Hematopoietic multipotent progenitor cell treated with erythropoietin and hydrocortisone succinate and interleukin-3 and kit ligand, for 4 days (in vitro differentiated cells): ENCODE results near the gene TWNK.

Experiments used
- DNase-seq: peaks from one replicate; pipeline ENCODE4 v3.0.0-alpha.2; 2015

Gene TWNK

DNA sequence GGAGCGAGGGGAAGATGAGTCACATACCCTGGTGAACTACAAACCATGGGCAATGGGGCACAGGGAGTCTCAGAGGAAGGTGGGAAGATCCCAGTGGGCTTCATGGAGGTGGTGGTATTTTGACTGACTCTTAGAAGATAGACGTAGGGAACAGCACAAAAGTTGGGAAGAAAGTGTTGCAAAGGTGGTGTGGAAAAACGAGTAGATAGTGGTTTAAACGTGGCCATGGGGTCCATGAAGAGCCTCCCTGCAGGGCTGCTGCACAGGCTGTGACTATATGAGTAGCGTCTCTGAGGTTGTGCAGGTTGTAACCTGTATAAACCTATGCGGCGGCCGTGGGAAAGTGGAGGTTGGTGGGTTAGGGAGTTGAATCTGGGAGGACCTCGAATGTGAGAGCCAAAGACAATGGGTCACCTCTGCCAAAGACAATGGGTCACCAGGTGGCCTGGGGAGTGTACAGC lies 26.1 kb downstream of the TWNK start:
- no peak for DNase-seq

DNA sequence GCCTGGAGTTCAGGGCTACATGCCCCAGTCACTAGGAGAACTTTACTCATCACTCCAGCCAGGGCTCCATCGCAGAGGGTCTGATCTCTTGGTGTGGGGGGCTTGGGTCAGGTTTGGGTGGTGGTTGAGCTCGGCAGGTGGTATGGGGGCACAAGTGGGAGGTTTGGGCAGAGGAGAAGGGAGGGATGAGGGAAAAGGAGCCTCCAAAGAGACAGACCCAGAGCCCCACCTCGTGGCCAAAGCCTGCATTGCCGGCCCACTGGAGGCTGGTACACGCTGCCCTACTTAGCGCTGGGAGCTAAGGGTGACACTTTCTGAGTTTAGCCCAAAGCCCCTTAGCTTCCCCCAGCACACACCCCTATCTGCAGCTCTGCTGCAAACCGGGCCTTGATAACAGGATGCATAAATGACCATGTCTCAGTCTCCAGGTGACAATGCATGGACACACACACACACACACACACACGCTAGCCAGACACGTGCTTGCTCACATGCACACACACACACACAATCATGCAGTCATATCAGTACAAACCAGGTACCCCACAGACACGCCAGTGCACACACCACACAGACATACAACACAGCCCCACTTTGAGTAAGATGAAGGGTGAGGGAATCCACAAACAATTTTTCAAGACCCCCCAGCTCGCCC lies 27.0 kb downstream of the TWNK start:
- peak; percentile 85 for DNase-seq

DNA sequence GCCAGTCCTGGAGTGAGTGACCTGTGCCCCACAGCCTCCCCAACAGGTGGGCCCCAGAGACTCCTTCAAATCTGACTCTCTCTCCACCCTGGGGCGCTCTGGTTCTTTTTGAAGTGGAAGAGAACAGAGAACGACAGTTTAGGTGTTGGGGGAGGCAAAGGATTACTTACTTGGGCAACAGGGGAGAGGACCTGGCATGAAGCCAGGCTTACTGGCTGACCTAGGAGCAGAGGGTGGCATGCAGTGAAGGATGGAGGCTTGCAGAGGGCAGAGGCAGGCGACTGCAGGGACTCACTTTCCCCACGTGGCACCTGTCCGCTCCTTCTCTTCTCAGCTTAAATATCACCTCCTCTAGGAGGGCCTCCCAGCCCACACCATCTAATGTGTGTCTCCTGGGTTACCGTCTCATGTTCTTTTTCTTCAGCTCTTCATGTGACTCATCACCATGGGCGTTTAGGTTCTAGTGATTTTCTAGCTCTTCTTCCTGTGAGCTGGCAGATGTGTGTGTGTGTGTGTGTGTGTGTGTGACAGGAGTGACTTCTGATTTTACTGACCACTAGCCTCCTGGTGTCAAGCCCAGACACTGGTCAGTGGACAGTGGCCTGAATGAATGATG lies 27.7 kb downstream of the TWNK start:
- DNase-seq: peak; percentile 35

DNA sequence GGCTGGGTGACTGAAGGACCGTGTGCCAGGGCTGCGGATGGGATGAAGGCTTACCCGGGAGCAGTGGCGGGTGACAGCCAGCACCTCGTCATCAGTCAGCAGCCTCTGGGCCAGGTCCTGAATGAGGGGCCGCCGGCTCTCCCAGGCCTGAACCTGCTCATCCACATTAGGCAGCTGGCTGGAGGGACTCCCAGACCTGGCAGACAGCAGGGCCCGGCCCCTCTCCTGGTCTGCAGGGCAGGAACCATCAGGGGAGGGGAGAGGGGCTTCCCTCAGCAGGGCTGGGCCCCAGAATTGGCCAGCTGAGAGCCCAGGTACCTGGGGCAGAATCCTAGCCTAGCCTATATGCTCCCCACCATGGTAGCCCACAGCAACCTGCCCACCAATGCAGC lies 28.2 kb downstream of the TWNK start:
- no peak for DNase-seq

DNA sequence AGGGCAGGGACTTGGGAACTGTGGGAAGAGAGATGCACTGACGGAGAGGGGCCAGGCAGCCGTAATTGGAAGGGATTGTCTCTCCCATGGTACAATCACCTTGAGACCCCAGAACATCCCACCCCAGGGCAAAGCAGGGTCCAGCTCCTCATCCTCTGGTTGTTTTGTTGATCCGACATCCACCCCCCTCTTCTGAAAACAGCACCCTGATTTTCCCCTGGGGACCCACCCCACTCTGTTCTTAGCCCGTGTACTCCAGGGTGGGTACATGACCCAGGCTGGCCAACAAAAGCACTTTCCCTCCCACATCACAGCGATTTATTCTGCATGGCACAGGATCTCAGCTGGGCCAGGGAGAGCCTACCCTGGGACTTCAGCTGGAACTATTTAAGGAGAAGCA lies 29.5 kb downstream of the TWNK start:
- DNase-seq: no peak

DNA sequence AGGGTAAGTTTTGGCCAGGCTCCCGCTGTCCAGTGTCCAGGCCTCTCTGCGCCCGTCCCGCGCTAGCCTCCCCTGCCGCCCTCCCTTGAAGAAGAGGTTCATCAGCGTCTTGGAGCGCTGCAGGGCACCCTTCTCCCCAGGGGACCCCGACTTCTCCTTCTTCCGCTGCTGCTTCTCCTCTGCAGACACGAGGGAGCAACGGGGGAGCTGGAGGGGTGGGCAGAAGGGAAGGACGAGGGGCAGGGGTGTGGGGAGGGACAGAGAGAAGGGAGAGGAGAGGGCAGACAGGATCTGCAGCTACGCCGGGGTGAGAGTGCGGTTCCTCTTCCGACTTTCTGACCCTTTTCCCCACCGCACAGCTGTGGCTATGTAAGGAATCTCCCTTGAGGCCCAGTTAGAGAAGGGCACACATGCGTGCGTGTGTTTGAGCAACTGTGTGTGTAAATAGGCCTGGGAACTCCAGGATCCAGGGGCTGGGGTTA lies 30.8 kb downstream of the TWNK start:
- DNase-seq: no peak

DNA sequence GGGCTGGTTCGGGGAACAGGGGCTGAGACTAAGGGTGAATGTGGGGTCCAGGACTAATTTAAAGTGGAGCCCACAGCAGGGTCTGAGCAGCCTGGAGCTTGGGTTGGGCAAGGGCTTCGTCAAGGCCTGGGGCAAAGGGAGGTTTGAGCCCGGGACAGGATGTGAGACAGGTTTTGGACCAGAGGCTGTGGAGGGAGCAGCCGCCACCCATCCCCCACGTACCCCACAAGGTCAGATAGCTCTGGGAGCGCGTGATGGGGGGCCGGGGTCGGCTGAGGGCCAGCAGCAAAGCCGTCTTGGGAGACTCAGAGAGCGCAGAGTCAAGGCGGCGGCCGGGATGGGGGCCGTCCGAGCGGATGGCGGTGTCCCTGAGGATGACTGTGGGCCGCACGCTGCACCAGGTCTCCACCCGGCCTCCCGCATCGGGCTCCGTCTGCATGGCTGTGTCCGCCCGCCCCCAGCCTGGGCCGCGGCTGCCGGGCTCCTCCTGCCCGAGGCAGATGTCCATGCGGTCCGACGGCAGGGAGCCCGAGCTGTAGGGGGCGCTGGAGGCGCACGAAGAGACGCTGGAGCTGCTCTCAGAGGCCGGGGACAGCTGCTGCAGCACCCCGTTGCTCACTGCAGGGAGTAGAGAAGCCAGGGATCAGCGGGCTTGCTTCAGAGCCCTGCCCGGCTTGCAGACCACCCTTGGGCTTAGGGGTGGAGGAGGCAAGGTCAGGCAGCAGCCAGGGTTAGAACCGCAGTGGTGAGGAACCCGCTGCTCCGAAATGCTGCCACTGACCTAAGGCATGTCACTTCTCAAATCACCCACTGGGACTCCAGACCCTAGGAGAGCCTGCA lies 31.5 kb downstream of the TWNK start:
- peak; percentile 93 for DNase-seq

DNA sequence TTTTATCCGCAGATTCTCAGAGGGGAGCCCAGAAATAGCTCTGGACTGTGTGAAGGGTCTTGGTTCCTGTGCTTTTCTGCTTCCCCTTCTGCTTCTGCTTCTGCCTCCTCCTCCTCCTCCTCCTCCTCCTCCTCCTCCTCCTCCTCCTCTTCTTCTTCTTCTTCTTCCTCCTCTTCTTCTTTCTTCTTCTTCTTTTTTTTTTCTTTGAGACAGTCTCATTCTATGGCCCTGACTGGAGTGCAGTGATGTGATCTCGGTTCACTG lies 32.0 kb downstream of the TWNK start:
- DNase-seq: no peak

DNA sequence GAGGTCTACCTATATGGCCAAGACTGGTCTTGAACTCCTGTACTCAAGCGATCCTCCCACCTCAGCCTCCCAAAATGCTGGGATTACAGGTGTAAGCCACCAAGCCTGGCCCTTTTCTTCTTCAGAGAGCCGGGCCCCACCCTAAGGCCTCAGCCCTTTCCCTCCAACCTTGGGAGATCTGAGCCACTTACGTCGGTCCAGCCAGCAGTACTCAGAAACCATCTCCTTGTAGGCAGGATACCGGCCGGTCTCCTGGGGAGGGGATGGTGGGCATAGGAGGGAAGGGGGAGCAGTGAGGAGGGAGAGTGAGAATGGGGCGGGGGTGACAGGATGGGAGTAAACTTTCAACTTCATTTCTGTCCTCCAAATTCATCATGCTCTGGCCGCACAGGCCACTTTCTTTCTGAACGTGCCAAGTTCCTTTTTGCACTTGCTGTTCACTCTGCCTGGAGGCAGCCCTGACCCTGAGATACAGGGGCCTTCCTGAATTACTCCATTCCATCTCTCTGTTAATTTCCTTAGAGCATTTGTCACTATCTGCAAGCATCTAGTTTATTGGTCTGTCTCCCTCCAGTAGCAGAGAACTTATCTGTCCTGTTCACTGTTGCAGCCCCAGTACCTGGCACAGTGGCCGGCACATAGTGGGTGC lies 33.2 kb downstream of the TWNK start:
- no peak for DNase-seq

GRCh38 chr10:101021239-101021638 lies 33.9 kb downstream of the TWNK start:
- DNase-seq: no peak

- no peak for DNase-seq
Observed at GRCh38 chr10:101021692-101022251, 34.4 kb downstream of the TWNK start.

DNA sequence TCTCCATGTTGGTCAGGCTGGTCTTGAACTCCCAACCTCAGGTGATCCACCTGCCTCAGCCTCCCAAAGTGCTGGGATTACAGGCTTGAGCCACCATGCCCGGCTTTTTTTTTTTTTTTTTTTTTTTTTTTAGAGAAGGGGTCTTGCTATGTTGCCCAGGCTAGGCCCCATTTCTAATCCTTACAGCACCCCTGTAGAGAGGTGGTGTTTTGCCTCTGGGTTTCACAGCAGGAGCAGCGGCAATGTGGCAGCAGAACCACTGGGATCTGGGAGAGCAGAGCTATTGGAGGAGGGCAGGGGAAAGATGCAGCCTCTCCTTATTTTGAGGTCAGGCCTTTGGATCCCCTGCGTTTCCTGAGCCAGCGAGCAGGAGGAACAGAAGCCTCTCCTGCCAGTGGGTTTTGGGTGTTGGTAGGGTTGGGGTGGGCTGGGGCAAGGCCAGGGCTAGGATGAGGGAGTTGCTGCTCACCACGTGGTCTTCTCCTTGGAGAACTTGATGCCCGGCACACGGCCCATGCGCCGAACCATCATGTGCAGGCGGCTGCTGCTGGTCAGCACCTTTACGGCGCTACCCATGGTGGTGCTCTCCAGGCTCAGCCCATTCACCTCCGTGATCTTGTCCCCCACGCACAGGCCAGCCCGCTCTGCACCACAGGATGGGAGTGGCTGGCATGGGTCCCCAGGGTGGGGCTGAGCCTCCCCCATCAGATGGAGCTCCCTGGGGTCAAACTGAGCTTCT lies 35.8 kb downstream of the TWNK start:
- no peak for DNase-seq

DNA sequence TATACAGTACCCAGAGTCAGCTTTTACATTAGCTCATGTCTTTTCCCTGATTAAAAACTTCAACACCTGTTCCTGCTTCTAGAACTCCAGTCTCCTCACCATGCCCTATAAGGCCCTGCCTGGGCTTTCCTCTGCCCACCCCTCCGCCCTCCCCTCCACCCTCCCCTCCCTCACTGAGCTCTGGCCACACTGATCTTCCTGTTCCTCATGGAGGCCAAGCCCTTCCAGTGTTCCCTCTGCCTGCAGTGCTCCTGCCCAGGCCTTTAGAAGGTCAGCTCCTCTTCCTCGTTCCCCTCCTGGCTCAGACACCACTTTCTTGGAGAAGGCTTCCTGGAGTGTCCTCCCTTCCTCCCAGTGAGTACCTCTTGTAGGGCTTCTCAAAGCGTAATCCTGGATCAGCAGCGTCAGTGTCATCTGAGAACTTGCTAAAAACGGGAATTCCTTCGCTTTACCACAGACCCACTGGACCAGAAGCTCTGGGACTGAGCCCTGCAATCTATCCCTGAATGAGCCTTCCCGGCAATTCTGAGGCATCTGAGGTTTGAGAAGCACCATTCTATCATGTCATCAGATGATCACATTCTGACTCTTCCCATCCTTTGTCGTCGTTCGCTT lies 39.9 kb downstream of the TWNK start:
- no peak for DNase-seq

GRCh38 chr10:101028446-101029337 lies 41.3 kb downstream of the TWNK start:
- no peak for DNase-seq

DNA sequence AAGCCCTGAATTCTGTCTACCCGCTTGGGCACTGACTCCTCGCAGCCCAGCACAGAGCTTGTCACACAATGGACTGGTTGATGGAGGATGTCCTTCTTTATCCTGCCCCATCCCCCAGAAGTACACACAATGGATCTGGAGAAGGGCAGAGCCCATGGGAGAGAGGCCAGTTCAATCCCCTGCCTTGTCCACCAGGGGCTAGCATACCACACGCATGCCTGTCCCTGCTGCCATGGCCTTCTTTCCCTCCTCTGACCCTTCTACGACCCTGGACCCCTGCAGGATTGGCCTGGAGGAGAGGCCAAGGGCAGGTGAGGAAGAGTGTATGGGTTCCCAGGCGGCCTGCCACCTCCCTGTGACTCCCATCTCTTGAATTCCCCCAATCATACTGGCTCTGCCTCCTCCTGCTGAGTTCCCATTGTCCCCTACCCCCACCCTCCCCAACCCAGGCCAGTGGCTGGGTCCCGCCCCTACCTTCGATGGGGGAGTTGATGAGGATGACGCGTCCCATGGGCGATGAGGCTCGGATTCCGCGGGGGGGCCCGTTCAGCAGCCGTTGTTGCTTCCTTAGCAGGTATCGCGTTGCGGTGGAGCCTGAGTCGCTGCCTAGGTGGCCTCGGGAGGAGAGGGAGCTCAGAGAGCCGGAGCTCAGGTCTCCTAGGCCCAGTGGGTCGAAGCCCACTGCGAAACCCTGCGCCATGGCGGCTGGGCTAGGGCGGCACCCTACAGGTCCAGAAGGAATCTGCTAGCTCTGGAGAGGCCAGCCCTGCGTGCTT lies 42.4 kb downstream of the TWNK start:
- DNase-seq: no peak

GRCh38 chr10:101030496-101031127 lies 43.3 kb downstream of the TWNK start:
- DNase-seq: no peak

DNA sequence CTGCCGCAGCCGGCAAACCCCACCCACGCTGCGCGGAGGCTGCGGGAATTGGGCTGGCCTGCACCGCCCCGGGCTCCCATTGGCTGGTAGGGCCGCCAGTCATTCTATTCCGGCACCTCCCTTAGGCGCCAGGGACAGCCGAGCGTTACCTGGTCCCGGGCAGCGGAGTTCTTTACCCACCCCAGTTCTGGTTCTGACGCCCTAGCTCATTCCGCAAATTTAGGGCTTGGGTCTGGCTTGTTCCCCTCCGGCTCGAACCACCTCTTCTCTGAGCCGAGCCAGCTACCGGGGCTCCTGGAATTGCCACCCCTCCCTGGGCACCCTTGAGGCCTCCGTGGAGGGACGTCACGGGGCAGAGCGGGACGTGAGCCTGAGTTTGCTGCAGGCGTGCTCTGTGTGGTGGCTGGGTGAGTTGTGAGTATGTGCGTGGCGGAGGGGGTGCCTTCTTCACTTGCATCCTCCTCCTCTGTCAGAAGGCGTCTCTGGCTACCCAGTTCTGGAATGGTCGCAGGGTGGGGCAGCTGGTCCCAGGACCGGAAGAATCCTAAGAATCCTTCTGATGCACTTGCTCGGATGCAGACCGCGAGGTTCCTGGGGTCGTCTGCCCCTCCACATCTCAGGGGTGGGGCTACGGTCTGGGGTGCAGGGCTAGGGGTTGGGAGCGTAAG lies 43.9 kb downstream of the TWNK start, which contains the start of the genes PDZD7 and SFXN3:
Gene PDZD7, minus strand, starts transcription at position 2 of the 668 bp plus-strand sequence. CDS start 910 bp downstream, outside the sequence.
Gene SFXN3, plus strand, starts transcription at position 107 of the 668 bp plus-strand sequence. CDS start 3,461 bp downstream, outside the sequence.
- DNase-seq: peak; percentile 93

- DNase-seq: peak; percentile 80
Observed at GRCh38 chr10:101031796-101032636, 44.7 kb downstream of the TWNK start.
